Nephron (organoid): ENCODE results near the gene PDGFB.
A peak's percentile ranks its signal among the peaks of the same experiment; 100 is the strongest.

Source experiments
- H3K27ac Mint-ChIP-seq, 3 experiments: 2 replicates each; pipeline ENCODE4 v1.8.0; 2020; ENCODE audit warnings: mixed read lengths in 3 of 3, mild to moderate bottlenecking in 2 of 3, moderate library complexity in 1 of 3
- H3K27me3 Mint-ChIP-seq: 2 replicates; pipeline ENCODE4 v1.8.0; 2021; ENCODE audit warnings: low read depth, mild to moderate bottlenecking, moderate library complexity, mixed read lengths
- H3K36me3 Mint-ChIP-seq: 2 replicates; pipeline ENCODE4 v1.8.0; 2020; ENCODE audit warnings: low read depth, mixed read lengths
- H3K4me1 Mint-ChIP-seq: 2 replicates; pipeline ENCODE4 v1.8.0; 2020; ENCODE audit warnings: mixed read lengths
- H3K4me3 Mint-ChIP-seq, 3 experiments: 2 replicates each; pipeline ENCODE4 v1.8.0; 2020; ENCODE audit warnings: mild to moderate bottlenecking in 3 of 3, mixed read lengths in 3 of 3, moderate library complexity in 2 of 3
- H3K9me3 Mint-ChIP-seq: 2 replicates; pipeline ENCODE4 v1.8.0; 2020; ENCODE audit warnings: mixed read lengths
- TF ChIP-seq, protein P1 (sequence below), 3 experiments: fragments of 200-600 bp; sonication (generic); IDR thresholded peaks; one replicate each; pipeline ENCODE4 v1.5.0; 2021; ENCODE audit warnings: antibody characterized with exemption in 3 of 3; ENCODE audit not compliant: unreplicated experiment in 3 of 3

The PDGFB gene

DNA sequence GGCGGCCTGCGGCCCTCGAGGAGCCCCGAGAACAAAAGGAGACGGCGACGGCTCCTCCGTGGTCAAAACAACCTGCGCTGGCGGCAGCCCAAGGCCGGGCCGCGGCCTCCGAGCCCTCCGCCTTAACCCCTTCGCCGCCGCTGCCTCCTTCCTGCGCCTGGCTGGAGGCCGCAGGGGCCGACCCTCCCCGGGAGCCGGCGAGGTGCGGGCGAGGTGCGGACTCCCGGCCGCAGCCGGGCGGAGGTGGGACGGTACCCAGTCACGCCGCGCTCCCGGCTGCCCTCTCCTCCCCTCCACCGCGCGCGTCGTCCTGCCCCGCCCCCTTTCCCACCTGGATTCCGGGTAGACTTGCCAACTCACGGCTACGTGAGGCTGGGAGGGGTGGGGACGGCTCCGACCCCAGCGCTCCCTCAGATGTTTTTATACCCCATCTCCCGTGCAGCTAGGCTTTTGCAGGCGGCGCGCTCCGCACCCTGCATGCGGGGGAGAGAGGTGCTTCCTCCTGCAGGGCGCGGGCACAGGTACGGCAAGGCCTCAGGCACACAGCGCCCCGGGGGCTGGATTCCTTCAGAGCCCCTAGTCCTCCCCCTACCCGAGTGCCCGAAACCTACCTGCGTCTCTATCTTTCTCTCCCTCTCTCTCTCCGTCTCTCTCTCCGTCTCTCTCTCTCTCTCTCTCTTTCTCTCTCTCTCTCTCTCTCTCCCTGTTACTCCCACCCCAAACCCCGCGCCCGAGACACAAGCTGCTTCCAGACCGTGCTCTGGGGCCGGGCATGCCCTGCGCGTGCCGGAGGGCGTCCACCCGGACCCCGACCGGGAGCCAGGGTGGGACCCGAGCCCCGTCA lies 2.0 kb downstream of the PDGFB start:
- no peaks in the 10 kb centered on the region for H3K36me3 Mint-ChIP-seq
- no peaks in the 10 kb centered on the region for H3K9me3 Mint-ChIP-seq
- peaks cover 75% of the 10 kb centered on the region for H3K27me3 Mint-ChIP-seq

DNA sequence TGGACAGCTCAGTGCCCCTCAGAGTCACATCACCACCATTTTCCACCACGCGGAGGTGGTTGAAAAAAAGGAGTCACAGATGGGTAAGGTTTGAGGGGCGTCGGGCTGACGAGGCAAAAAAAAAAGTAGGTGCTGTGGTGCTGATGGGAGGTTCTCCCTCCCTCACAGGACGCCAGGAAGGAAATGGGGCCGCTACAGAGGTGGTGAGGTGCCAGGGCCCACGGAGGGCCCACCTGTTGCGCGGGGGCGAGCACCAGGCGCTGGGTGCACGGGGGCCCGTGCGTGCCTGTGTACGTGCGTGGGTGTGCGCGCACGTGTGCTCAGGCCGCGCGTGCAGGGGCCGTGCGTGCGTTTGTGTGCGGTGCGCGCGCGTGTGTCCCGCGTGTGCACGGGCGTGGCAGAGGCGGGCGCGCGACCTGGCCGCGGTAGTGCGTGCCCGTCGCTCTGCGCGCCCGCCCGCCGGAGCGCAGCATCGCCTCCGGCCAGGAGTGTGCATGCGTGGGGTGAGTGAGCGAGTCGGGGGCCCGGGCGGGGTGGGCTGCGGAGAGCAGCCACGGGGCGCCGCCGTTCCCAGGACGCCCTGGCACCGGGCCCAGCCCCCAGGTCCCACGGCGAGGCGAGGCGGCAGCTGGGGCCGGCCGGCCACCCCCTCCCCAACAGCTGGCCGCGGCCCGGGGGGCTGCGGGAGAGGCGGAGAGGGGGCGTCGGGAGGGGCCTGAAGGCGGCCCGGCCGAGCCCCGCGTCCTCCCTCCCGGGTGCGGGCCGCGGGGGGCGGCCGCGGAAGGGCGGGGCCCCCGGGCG lies 2.8 kb downstream of the PDGFB start:
- no peaks in the 10 kb centered on the region for H3K9me3 Mint-ChIP-seq
- H3K4me3 Mint-ChIP-seq: peak overlapping the region; percentile 88 to 94 (median 88)
- peaks cover 49% of the 10 kb centered on the region for H3K4me1 Mint-ChIP-seq
- peak overlapping the region; percentile 77 to 97 (median 93) for H3K27ac Mint-ChIP-seq
- no peaks in the 10 kb centered on the region for H3K36me3 Mint-ChIP-seq
- peaks cover 70% of the 10 kb centered on the region for H3K27me3 Mint-ChIP-seq
- TF ChIP-seq, protein P1, sequence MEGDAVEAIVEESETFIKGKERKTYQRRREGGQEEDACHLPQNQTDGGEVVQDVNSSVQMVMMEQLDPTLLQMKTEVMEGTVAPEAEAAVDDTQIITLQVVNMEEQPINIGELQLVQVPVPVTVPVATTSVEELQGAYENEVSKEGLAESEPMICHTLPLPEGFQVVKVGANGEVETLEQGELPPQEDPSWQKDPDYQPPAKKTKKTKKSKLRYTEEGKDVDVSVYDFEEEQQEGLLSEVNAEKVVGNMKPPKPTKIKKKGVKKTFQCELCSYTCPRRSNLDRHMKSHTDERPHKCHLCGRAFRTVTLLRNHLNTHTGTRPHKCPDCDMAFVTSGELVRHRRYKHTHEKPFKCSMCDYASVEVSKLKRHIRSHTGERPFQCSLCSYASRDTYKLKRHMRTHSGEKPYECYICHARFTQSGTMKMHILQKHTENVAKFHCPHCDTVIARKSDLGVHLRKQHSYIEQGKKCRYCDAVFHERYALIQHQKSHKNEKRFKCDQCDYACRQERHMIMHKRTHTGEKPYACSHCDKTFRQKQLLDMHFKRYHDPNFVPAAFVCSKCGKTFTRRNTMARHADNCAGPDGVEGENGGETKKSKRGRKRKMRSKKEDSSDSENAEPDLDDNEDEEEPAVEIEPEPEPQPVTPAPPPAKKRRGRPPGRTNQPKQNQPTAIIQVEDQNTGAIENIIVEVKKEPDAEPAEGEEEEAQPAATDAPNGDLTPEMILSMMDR (IDR thresholded peaks at IDR 0.05; ENCODE audit: unreplicated experiment in 3 of 3): no peak

More for the DNA sequence above, 2.0 kb downstream of the PDGFB start:
- Mint-ChIP-seq H3K4me1 (peaks cover 41% of the 10 kb centered on the region), H3K4me3 (peak overlapping the region; percentile 87 to 94 (median 88)), H3K27ac (peak overlapping the region in 2 of 3 experiments; percentile 85 to 88)
- TF ChIP-seq, protein P1 (IDR thresholded peaks at IDR 0.05; ENCODE audit: unreplicated experiment in 3 of 3): no peak

DNA sequence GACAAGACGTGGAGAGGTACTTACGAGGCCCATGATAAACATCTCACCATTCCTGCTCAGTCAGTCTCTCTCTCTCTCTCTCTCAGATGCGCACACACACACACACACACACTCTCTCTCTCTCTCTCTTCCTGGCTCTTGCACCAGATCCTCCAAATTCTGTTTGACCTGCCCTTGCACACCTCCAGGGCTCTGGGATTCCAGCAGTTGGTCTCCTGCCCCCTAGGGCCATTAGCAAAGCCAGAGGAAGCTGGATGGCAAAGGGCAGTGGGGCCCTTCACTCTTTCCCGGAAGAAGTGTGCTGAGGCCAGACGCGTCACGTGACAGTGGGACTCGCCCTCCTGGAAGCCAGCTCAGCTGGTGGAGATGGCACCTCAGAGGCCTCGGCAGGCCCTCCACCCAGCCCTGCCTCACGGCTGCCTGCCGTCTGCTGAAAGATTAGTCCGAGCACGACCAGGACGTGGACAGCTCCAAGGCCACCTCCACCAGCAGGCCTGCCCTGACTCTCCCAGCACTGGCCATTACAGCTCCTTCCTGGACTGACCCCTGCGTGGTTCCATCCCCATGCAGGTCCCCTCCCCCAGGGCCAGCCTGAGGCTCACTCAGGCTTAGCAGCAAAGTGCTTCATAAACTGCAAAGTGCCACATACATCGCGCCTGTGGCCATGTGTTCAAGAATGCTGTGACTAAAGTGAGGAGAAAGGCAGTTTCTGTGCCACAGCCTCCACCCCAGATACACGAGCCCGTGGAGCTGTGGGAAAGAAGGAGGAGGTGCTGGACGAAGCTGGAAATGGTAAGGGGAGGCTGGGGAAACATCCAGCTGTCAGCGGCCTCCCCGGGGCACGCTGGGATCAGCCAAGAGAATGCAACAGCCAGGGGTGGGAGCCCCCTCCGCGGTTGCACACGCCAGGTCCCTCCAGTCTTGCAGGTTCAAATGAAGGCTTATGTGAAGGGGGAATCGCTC lies 3.7 kb downstream of the PDGFB start:
- Mint-ChIP-seq H3K27me3 (peaks cover 63% of the 10 kb centered on the region), H3K9me3 (no peaks in the 10 kb centered on the region), H3K27ac (peak overlapping the region; percentile 77 to 97 (median 93)), H3K4me1 (peaks cover 58% of the 10 kb centered on the region), H3K36me3 (no peaks in the 10 kb centered on the region), H3K4me3 (peak overlapping the region; percentile 88 to 94 (median 88))
- TF ChIP-seq, protein P1 (IDR thresholded peaks at IDR 0.05; ENCODE audit: unreplicated experiment in 3 of 3): no peak

DNA sequence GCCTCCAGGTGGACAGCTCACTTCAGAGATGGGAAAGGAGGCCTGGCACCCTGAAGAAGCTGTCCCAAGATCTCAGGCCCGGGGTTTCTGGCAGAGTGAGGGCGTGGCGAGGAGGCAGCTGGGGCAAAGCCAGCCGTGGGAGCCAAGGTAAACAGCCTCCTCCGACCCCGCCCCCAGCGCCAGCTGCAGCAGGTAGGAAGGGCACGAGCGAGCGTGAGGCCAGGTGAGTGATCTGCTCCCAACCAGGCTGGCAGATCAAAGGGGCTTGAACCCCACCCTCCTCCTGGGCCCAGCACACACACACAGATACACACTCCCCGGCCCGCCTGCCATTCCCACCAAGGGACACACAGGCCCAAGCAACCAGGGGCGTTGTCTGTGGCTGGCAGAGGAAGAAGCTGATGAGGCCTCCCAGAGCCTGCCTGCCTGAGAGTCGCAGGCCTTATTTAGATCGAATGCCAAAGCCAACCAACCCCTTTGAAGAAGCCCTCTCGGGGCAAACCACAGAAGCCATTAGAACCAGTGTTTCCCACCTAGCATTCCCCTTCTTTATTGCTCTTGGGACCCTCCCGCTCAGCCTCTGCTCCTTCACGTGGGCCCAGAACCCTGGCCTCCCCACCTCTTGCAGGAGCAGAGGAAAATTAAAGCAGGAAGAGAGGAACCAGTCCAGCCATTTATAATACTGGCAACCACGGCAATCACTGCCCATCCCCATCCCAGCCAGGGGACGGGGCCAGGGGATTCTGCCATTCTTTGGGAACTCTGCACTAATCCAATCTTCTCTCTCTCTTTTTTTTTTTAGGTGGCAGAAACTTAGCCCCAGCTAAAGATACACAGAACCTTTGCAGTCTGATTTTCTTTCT lies 5.0 kb downstream of the PDGFB start:
- peak overlapping the region; percentile 88 to 94 (median 88) for H3K4me3 Mint-ChIP-seq
- H3K36me3 Mint-ChIP-seq: no peaks in the 10 kb centered on the region
- H3K4me1 Mint-ChIP-seq: peaks cover 59% of the 10 kb centered on the region
- H3K9me3 Mint-ChIP-seq: no peaks in the 10 kb centered on the region
- TF ChIP-seq, protein P1 (IDR thresholded peaks at IDR 0.05; ENCODE audit: unreplicated experiment in 3 of 3): no peak
- H3K27ac Mint-ChIP-seq: peak overlapping the region; percentile 69 to 97 (median 93)
- peaks cover 52% of the 10 kb centered on the region for H3K27me3 Mint-ChIP-seq
